GM21390 (cell line): ENCODE data around the gene PARVA.

Source experiments
- ATAC-seq: cut with Tn5 transposase; IDR thresholded peaks from one replicate; pipeline ENCODE4 v1.9.1; 2021; ENCODE audit not compliant: unreplicated experiment

PARVA gene

DNA sequence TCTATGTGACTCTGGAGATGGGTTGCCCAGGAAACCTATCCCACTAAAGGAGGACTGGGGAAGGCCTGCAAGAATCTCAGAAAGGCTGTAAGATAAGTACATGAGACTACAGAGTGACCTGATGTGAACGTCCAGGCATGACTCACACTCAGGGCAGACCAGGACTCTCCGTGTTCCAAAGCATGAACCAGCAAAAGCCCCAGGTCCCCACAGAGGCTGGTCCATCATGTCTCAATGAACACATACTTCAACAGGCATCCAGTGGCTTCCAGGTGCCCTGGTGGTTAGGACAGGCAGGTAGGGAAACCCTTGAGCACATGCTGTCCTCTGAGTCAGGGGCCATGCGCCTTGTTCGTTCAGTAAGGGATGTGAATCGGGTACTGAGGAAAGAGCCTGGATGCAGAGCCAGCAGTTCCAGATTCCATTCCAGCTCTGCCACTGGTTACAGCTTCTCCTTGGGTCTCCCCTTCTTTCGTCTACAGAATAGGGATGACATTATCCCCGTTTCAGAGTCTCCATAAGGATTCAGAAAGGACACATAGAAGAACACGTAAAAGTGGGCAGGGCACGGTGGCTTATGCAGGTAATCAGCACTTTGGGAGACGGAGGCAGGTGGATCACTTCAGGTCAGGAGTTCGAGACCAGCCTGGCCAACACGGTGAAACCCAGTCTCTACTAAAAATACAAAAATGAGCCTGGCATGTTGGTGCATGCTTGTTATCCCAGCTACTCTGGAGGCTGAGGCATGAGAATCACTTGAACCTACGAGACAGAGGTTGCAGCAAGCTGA is 167.8 kb downstream of the PARVA start:
- no peak for ATAC-seq

DNA sequence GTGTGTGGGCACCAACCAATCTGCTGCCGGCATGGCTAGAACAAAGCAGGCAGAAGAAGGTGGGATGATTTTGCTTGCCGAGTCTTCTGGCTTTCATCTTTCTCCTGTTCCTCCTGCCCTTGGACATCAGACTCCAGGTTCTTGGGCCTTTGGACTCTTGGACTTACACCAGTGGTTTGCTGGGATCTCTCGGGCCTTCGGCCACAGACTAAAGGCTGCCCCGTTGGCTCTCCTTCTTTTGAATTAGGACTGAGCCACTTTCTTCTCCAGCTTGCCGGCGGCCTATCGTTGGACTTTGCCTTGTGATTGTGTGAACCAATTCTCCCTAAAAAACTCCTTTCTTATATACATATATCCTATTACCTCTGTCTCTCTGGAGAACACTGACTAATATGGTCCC is 168.8 kb downstream of the PARVA start:
- ATAC-seq, result no peak

DNA sequence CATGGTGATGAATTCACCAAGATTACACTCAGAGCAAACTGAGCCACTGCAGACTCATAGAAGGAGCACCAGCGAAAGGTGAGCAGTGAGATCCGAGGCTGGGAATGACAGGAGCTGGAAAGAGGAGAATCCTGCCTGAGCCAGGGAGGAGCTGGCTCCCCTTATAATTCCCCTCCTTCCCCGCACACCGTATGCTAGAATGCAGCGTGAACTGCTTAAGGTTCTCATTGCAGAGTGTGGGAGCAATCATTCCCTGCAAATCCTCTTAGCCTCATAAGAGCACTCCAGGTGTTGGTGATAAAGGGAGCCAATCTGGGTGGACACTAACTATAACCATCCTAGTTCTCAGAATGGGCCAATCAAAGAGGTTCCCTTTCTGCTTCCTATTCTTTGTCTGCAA is 169.3 kb downstream of the PARVA start:
- ATAC-seq, result no peak

DNA sequence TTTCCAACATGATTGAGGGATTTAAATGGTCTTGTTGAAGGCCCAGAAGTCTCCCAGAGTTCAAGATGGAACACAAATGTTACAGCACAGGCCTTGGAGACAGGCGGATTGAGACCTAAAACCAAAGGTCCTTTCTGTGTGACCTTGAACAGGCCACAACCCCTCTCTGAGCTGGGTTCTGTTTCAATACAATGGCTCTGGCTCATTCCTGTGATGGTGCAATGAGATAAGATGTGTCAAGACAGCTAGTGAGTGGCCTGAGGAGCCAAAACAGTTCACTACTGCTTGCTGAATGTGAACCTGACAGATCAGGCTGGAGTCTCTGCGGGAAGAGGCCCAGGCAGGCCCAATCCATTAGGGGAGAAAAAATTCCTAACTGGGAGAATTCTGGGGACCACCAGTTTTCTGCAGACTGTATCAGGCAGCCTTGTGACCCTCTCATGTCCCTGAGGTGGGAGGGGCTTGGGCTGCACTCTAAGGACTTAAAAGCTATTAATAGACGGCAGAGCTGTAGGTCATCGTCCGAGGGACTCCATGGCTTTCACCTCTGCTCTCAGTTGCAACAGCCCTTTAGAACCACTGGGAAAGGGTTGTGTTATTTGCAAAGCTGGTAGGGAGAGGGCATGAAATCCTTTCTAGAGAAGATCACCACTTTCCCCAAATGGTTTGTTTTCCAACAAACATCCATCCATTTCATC is 170.7 kb downstream of the PARVA start:
- ATAC-seq, result no peak

- no peak for ATAC-seq
Measured at GRCh38 chr11:12552692-12553091, 175.3 kb downstream of the PARVA start.

DNA sequence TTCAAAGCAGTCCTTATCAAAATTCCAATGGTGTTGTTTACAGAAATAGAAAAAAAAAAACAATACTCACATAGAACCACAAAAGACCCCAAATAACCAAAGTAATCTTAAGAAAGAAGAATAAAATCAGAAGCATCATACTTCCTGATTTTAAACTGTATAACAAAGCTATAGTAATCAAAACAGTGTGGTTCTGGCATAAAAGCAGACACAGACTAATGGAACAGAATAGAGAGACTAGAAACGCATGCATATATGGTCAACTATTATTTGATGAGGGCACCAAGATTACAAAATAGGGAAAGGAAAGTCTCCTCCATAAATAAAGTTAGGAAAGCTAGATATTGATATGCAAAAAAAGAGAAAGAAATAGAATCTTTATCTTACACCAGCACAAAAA is 176.8 kb downstream of the PARVA start:
- no peak for ATAC-seq

GRCh38 chr11:12556155-12556554 is 178.8 kb downstream of the PARVA start:
- no peak for ATAC-seq

DNA sequence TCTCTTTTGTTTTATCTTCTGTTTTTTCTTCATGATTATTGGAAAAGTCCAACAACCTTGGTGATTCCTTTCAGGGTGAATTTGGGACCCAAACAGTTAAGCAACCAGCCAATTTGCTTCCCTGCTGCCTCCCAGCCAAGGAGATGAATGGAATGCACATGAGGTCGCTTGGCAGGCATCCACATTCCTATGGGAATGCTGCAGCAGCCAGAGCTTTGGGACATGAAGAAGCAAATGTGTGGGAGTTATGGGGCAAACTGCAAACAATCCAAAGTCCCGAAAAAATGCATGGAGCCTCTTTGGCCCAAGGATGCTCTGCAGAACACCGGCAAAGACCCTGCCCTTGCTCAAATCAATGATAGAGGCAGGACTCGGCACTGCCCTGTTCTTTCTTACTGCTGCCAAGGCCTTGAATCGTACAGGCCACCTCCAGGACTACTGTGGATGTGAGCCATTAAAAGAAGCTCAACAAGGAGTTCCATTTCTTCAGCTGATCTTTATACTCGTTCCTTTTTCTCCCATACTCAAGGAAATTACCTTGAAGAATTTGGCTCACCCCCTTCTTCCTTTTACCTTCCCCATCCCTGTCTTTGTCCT is 179.5 kb downstream of the PARVA start:
- no peak for ATAC-seq

GRCh38 chr11:12559011-12559410 is 181.6 kb downstream of the PARVA start:
- ATAC-seq, result no peak

GRCh38 chr11:12560362-12560761 is 183.0 kb downstream of the PARVA start:
- no peak for ATAC-seq

DNA sequence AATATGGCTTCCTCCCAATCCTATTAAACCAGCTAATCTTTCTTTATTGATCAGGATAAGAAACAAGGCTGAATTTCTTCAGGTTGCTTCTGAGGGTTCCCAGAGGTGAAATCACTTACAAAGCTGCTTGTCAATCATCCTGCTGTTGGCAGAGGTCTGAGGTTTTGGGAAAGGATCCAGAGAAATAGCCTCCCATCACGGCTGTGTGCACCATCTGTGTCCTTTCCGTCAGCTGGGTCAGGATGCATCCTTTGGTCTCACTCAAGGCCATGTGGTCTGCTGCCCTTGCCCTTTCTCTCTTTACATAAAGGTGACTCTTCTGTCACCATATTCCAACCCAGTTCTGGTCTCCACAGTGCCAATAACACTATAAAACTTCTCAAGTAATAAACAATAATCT is 183.5 kb downstream of the PARVA start:
- no peak for ATAC-seq

DNA sequence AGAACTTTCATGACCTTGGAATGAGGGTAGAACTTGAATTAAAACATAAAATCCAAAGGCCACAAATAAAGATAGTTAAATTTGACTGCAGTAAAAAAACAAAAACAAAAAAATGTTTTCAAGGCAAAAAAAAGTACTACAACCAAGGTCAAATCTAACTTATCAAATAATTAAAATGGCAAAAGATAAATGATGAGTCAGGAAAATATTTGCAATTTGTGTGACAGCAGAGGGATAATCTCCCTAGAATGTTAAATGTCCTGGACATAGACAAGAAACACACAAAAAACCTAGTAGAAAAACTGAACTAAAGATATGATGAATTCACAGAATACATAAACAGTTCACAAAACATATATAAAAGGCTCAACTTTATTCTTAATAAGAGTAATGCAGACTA is 186.6 kb downstream of the PARVA start:
- no peak for ATAC-seq

GRCh38 chr11:12565406-12565805 is 188.0 kb downstream of the PARVA start:
- no peak for ATAC-seq

DNA sequence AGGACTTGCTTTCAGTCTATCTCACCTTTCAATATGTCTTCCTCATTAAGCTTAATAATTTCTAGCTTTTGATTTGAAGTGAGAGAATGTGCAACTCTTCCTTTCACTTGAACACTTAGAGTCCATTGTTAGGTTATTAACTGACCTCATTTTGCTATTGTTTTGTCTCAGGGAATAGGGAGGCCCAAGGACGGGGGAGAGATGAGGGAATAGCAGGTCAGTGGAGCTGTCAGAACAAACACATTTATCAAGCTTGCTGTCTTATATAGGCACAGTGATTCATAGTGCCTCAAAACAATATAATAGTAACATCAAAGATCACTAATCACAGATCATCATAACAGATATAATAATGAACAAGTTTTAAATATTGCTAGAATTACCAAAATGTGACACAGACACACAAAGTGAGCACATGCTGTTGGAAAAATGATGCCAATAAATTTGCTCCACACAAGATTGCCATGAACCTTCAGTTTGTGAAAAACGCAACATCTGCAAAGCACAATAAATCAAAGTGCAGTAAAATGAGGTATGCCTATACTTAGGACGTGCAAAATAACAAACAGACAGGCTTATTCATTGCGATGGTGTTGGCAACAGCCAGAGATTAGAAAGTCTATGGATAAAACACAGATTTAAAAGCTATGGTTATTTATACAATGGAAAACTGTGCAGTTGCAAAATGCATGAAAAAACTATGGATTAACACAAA is 190.5 kb downstream of the PARVA start:
- no peak for ATAC-seq

GRCh38 chr11:12569499-12570425 is 192.4 kb downstream of the PARVA start:
- no peak for ATAC-seq

DNA sequence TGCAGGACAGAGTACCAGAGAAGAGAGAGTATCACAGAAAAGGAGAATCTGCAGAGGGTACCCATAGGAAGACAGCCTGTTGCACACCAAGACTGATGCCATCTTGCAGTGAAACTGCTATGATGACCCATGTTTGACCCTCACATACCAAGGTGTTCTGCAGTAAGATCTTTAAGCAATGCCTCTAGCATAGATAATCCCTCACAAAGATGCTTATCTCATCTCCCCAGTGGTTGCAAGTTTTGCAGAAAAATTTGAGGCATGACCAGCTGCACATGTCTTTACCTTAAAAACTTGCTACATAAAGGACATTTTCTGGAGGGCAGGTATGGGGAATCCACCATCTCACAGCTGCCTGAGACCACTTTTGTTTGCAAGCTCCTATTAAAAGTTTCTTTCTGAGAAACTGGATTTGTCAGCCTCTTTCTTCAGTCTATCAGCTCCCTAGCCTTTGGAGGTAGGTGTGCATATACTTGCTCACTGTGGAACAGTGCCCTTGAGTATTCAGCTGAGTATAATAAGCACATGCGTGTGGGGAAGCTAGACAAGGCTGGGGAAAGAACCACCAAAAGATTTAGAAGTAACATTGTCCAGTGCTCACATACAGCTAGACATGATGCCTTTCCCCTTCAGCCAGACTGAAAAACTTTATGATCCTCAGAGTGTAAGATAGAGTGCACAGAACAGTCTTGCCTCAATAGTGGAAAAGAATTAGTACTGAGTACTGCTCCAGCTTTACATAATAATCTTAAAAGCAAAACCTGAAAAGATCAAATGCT is 196.5 kb downstream of the PARVA start:
- ATAC-seq, result no peak

- ATAC-seq, result no peak
Measured at GRCh38 chr11:12577725-12578644, 200.6 kb downstream of the PARVA start.

GRCh38 chr11:12581416-12581815 is 204.0 kb downstream of the PARVA start:
- no peak for ATAC-seq

GRCh38 chr11:12581923-12582322 is 204.6 kb downstream of the PARVA start:
- no peak for ATAC-seq
